ENCODE results near the gene MDC1. TPM values are rescaled to one million over a fixed set of nuclear protein-coding genes. Genes with fewer than 3 reads are reported as not detected.

Gene MDC1
- total and polyA plus RNA-seq, 2 of the 13 experiments (the other 11 are each of a cell fraction or from before 2014, with no cell fraction given), result 8.4 to 14.0 TPM

DNA sequence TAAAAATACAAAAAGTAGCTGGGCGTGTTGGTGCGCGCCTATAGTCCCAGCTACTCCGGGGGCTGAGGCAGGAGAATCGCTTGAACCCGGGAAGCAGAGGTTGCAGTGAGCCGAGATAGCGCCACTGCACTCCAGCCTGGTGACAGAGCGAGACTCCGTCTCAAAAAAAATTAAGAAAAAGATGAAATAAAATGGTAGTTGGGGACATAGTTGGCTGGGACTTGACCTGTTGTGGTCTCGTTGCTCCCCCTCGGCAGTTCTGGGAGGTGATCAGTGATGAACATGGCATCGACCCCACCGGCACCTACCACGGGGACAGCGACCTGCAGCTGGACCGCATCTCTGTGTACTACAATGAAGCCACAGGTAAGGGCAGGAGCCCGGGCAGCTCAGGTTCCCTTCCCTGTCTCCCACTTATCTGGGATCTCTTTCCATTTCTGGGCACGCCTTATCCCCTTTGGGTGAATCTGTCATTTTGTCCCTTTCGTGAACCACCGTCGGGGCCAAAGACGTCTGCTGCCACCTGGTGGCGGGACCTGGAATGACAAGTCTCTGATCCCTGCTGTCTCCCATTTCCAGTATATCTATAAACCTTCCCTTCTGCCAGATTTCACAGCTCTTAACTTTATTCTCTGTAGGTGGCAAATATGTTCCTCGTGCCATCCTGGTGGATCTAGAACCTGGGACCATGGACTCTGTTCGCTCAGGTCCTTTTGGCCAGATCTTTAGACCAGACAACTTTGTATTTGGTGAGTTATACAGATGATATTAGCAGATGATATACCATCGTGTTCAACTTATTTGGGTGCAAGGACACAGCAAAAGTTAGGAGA lies 5.4 kb upstream of the MDC1 start:
- WGBS (ENCODE audit: low lambda C conversion rate), result 31% methylated on average over 27 of the region's 27 CpGs
- peaks cover 13 to 37% of the 10 kb centered on the region in 2 experiments for H3K36me3 ChIP-seq (replicated peaks in 1 of 2; ENCODE audit: control insufficient read depth in 1 of 2, insufficient read depth in 2 of 2, low read length in 2 of 2)
- ATAC-seq (peak; percentile 0; the same call in 1 of the 3 replicates), FAIRE-seq (peak; percentile 73), DNase-seq (ENCODE audit: low spot score) (peak; percentile 82)
- POLR2A ChIA-PET, result interaction anchor here (0.9 to 5.0 kb wide), 17 partner anchors 8 to 191 kb away, joined by 3 to 92 read pairs (median 9); partner anchors contain the start of genes DHX16, FLOT1, IER3 and MRPS18B
- H3K27me3 ChIP-seq (ENCODE audit: control insufficient read depth in 1 of 2, insufficient read depth in 2 of 2, low read length in 2 of 2), result no peaks in the 10 kb centered on the region; a peak in 1 of 5 replicates
- H3K27ac ChIP-seq (ENCODE audit: extremely low read length, insufficient read depth, low read length), result peak overlapping the region; percentile 96
- CTCF ChIA-PET (ENCODE audit: low intra/inter-chr PET ratio, low total read pairs), result interaction anchor here (0.8 to 3.5 kb wide), 10 partner anchors 8 to 155 kb away, joined by 3 to 130 read pairs (median 4); partner anchors contain the start of genes DHX16 and NRM
- peaks cover 46% of the 10 kb centered on the region for H3K79me2 ChIP-seq (ENCODE audit: insufficient read depth, low read length)
- BruUV-seq (replicated peaks), result no TSS peak
- intact Hi-C loops (cut with micrococcal nuclease; ENCODE audit: unreplicated experiment) (loop anchor here (1.0 to 5.0 kb wide), 4 partner anchors 35 to 240 kb away; no protein-coding TSS in a partner anchor), in situ Hi-C loops (cut with HindIII; ENCODE audit: extremely low pct_ligation_motif_present, low pct_unique_long_range_greater_than_20kb) (loop anchor here (5.0 to 10.0 kb wide), 2 partner anchors 45 to 238 kb away; partner anchors contain the start of gene HLA-E)
- peak overlapping the region; percentile 82 for H3K4me2 ChIP-seq (ENCODE audit: low read depth, low read length)
- peak overlapping the region; percentile 96 for H3K9ac ChIP-seq (ENCODE audit: insufficient read depth, low read depth, low read length)
- H3K4me1 ChIP-seq (ENCODE audit: insufficient read depth, low read length), result peaks cover 58% of the 10 kb centered on the region
- peaks cover 44% of the 10 kb centered on the region for H4K20me1 ChIP-seq (ENCODE audit: insufficient read depth, low read length)
- H2AFZ ChIP-seq (ENCODE audit: low read length), result no peak overlapping the region
- peak overlapping the region; percentile 89 to 94 (median 90); a peak in 5 of 6 replicates for H3K4me3 ChIP-seq (replicated peaks in 1 of 3; ENCODE audit: insufficient read depth in 1 of 3, low read depth in 2 of 3, low read length in 3 of 3)
- no peaks in the 10 kb centered on the region for H3K9me3 ChIP-seq (ENCODE audit: low read length)
- TF ChIP-seq PRPF4 (IDR thresholded peaks at IDR 0.05; ENCODE audit: low read depth, low read length, poor library complexity, severe bottlenecking), result no peak
- TF ChIP-seq, protein P1, sequence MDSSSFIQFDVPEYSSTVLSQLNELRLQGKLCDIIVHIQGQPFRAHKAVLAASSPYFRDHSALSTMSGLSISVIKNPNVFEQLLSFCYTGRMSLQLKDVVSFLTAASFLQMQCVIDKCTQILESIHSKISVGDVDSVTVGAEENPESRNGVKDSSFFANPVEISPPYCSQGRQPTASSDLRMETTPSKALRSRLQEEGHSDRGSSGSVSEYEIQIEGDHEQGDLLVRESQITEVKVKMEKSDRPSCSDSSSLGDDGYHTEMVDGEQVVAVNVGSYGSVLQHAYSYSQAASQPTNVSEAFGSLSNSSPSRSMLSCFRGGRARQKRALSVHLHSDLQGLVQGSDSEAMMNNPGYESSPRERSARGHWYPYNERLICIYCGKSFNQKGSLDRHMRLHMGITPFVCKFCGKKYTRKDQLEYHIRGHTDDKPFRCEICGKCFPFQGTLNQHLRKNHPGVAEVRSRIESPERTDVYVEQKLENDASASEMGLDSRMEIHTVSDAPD (CRISPR knock-in tag; IDR thresholded peaks at IDR 0.05), result no peak
- TF ChIP-seq MEIS1 (CRISPR knock-in tag; IDR thresholded peaks at IDR 0.05; ENCODE audit: borderline replicate concordance), result peak; percentile 26; the same call in 1 of the 2 replicates
- TF ChIP-seq BCL6 (CRISPR knock-in tag; IDR thresholded peaks at IDR 0.05), result 0 out of 2 replicates have a peak, but pooled peaks have one; percentile 32
- no peak for TF ChIP-seq NONO (IDR thresholded peaks at IDR 0.05)
- TF ChIP-seq NONO (CRISPR knock-in tag; conservative IDR thresholded peaks at IDR 0.05), result peak; percentile 74
- TF ChIP-seq ZNF136 (CRISPR knock-in tag; IDR thresholded peaks at IDR 0.05; ENCODE audit: low read depth), result no peak
- TF ChIP-seq SIX1 (CRISPR knock-in tag; IDR thresholded peaks at IDR 0.05; ENCODE audit: borderline replicate concordance), result no peak
- TF ChIP-seq MED1 (CRISPR knock-in tag; IDR thresholded peaks at IDR 0.05), result peak; percentile 22; the same call in 1 of the 2 replicates
- peak; percentile 23; the same call in 1 of the 2 replicates for TF ChIP-seq ARID5B (CRISPR knock-in tag; IDR thresholded peaks at IDR 0.05)
- TF ChIP-seq MBNL3 (CRISPR knock-in tag; conservative IDR thresholded peaks at IDR 0.05), result no peak
- 0 out of 2 replicates have a peak, but pooled peaks have one; percentile 7 for TF ChIP-seq TCF7 (IDR thresholded peaks at IDR 0.05; ENCODE audit: low read depth)
- TF ChIP-seq, protein P2, sequence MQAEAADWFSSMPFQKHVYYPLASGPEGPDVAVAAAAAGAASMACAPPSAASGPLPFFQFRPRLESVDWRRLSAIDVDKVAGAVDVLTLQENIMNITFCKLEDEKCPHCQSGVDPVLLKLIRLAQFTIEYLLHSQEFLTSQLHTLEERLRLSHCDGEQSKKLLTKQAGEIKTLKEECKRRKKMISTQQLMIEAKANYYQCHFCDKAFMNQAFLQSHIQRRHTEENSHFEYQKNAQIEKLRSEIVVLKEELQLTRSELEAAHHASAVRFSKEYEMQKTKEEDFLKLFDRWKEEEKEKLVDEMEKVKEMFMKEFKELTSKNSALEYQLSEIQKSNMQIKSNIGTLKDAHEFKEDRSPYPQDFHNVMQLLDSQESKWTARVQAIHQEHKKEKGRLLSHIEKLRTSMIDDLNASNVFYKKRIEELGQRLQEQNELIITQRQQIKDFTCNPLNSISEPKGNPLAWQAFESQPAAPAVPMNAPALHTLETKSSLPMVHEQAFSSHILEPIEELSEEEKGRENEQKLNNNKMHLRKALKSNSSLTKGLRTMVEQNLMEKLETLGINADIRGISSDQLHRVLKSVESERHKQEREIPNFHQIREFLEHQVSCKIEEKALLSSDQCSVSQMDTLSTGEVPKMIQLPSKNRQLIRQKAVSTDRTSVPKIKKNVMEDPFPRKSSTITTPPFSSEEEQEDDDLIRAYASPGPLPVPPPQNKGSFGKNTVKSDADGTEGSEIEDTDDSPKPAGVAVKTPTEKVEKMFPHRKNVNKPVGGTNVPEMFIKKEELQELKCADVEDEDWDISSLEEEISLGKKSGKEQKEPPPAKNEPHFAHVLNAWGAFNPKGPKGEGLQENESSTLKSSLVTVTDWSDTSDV (CRISPR knock-in tag; IDR thresholded peaks at IDR 0.05), result 0 out of 2 replicates have a peak, but pooled peaks have one; percentile 31
- TF ChIP-seq MIER3 (CRISPR knock-in tag; IDR thresholded peaks at IDR 0.05; ENCODE audit: borderline replicate concordance), result 0 out of 2 replicates have a peak, but pooled peaks have one; percentile 20

All from HepG2 (cell line).